Stimulated activated CD8-positive, alpha-beta memory T cell treated with anti-CD3 and anti-CD28 coated beads, Interleukin-2, amount 100 ng/mL, for 1 hour (primary cell): Measurements from ENCODE around the gene BCAS3.

ENCODE experiments used
- DNase-seq, 2 donors: peaks; one replicate each; pipeline ENCODE4 v3.0.0-alpha.2; 2020; ENCODE audit warnings: low read depth in 2 of 2

Gene BCAS3

GRCh38 chr17:61382796-61383688, 705.4 kb downstream of the BCAS3 start:
- DNase-seq, result no peak

GRCh38 chr17:61383689-61384201, 706.1 kb downstream of the BCAS3 start:
- DNase-seq, result no peak

- no peak for DNase-seq
Measured at GRCh38 chr17:61384354-61384691, 706.7 kb downstream of the BCAS3 start.

- DNase-seq, result no peak
Measured at GRCh38 chr17:61384692-61385576, 707.3 kb downstream of the BCAS3 start.

GRCh38 chr17:61385577-61386236, 708.1 kb downstream of the BCAS3 start:
- no peak for DNase-seq

- DNase-seq, result no peak
Measured at GRCh38 chr17:61386251-61386650, 708.6 kb downstream of the BCAS3 start.

GRCh38 chr17:61387011-61387410, 709.4 kb downstream of the BCAS3 start:
- no peak for DNase-seq

GRCh38 chr17:61387511-61388305, 710.1 kb downstream of the BCAS3 start:
- DNase-seq, result no peak

- DNase-seq, result no peak
Measured at GRCh38 chr17:61388561-61389356, 711.1 kb downstream of the BCAS3 start.

GRCh38 chr17:61389670-61390478, 712.2 kb downstream of the BCAS3 start:
- DNase-seq, result no peak

GRCh38 chr17:61390479-61390791, 712.8 kb downstream of the BCAS3 start:
- DNase-seq, result no peak

GRCh38 chr17:61391595-61392291, 714.1 kb downstream of the BCAS3 start:
- DNase-seq, result no peak

GRCh38 chr17:61392679-61393078, 715.0 kb downstream of the BCAS3 start:
- no peak for DNase-seq

- DNase-seq, result no peak
Measured at GRCh38 chr17:61393550-61393903, 715.9 kb downstream of the BCAS3 start.

GRCh38 chr17:61393904-61394629, 716.4 kb downstream of the BCAS3 start:
- DNase-seq, result no peak

GRCh38 chr17:61394630-61395408, 717.2 kb downstream of the BCAS3 start:
- DNase-seq, result no peak

GRCh38 chr17:61395409-61395982, 717.8 kb downstream of the BCAS3 start:
- no peak for DNase-seq
